AML-193 (cell line): ENCODE measurements around the gene NR2E1.

ENCODE experiments used
- DNase-seq, 2 experiments: peaks; one replicate each; lab custom pipeline; 2025; lab: John Stamatoyannopoulos, UW

The NR2E1 gene

DNA sequence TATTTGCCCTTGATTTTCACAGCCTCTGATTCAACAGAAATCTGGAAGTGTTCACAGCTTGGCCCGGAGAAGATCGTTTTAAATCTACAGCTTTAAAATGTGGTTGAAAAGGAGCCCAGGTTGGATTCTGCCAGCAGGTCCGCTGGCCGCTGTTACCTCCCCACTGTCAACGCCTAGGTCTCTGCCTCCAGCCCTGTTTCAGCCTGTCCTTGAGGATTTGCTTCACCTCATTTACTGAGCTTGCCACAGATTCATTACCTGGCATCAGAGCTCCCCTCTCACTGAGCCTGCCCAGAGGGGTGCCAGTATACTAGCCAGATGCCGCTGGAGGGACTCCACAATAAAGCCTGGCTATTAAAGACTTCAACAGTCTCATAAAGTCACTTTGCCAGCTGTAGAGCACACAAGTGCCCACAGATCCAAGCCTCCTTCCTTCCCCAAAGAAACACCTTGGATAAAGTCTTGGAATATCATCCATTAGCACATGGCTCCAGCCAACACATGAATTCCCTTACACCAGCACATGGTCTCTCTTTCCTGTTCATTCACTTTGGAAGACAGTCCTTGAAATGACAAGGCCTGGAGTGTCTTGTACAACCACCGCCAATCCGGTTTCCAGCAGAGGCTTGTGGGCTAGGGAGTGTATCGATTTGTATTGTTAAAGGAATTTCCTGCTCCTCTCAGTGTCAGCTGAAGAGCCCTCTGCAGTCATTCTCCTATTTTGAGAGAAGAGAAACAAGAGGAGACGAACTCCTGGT is 9.5 kb upstream of the NR2E1 start:
- no peak for DNase-seq

- no peak for DNase-seq
Observed at GRCh38 chr6:108156938-108157233, 8.9 kb upstream of the NR2E1 start.

DNA sequence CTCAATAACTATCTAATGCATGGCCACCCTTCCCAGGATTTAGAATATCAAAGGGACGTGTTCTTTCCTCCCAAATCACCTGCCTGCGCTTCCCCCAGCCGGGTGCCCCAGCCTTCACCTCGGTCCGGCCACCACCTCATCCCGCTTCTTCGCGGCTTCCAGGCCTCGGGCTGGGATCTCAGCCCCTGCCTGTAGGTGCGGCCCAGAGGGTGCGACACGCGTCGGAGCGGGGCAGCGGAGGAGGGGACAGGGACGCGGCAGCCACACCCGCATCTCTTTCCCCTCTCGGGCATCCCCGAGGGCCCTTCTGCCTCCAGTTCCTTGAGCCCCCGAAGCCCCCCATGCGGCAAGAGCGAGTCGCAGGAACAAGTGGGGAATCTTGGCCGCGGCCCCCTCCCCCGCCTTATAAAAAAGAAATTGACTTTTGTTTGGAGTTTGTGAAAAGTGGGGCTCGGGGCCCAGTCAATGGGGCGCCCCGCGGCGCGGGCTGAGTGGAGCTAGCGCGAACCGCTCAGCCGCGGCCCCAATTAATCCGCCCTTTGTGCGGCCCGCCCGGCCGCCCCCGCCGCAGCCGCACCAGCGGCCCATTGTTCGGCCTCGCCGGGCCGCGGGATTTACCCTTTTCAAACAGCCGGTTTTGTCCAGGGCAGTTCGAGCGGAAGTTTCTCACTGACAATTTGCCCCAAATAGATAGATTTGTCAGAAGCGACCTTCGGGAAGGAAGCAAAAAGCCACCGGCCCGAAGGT is 8.4 kb upstream of the NR2E1 start:
- no peak for DNase-seq

DNA sequence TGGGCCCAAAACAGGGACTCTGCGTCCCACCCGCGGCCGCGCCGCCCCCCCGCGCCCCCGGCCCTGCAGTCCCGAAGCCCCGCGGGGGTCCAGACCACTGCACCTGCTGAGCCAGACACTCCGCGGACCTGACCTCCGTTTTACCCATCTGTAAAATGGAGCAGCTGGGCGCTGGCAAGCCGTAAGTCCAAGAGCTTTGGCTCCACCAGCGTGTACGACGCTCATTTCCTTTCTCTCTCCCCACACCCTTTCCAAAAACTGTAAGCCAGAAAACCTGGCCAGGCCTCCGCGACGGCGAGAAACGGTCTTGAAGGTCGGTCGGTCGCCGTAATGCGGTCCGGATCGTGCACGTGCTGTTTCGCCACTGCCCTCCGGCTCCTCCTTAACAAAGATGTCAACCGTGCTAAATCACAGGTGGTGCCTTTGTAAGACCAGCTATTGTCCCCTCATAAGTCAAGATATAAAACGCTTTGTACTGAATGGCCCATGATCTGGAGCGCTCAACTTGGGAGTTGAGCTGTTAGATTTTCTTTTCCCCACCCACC is 7.8 kb upstream of the NR2E1 start:
- DNase-seq, result no peak

DNA sequence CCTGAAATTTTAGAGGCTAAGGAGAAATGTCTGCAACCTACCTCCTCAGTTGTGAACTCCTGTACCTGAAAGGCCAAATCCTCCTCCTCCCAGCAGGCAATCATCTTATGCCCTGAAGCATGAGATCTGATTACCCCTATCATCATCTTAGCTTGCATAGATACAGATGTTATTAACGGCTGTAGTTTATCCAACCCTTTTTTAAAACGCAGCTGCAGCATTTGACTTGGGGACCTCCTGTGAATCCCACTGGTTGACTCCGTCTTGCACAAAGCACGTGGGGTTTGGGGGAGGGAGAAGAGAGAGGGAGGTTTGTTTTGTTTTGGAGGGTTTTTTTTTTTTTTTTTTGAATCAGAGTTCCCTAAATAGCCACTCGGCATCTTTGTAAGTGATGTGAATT is 5.8 kb upstream of the NR2E1 start:
- no peak for DNase-seq

DNA sequence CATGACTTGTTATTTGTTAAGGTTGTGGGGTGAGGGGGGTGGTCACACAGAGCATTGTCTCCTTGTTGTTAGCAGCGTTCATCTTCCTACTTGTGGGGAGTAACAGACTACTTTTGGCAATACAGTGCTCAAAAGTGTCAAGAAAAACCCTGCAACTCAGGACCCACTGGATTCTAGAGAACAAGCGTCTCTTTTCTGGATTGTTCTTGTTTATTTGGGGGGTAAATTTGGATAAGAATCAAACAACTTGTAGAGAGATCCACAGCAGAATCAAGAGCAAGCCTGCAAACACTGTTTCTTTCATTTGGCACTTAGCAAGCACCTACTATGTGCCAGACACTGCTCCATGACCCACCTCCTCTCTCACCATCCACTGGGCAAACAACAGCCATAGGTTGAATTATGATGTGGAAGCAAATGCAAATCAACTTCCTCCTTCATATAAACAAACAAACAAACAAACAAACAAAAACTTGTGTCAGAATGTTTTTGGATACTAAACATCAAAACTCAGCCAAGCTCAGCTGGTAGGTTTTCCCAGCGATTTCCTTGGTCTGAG is 4.0 kb upstream of the NR2E1 start:
- DNase-seq, result no peak

DNA sequence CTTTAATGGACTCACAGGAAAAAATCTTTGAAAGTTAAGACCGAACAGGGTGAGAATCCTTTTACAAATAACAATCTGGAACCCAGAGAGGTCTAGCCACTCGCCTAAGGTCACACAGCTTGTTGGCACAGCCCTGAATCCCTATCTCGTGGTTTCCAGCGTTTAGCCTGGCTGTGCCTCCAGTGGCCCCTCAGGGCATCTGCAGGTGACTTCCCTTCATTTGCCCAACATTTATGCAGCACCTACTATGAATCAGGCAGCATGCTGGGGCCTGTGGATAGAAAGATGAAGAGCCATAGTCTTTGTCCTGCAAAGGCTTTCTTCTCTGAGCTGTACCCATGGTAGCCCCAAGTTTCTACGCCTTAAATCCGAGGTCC is 2.6 kb upstream of the NR2E1 start:
- no peak for DNase-seq

- no peak for DNase-seq
Observed at GRCh38 chr6:108163644-108164542, 1.9 kb upstream of the NR2E1 start.

DNA sequence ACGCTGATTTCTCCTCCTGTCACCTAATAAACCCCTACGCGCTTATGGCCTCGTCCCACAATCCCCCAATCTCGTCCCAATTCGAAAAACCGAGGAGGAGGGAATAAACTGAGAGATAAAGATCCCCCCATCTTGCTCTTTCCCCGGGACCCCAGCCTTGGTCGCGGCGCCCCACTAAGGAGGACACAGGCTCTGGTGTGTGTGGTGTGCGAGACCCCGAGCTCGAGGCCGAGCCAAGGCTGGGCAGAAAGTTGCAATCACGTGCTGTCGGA is 1.3 kb upstream of the NR2E1 start:
- no peak for DNase-seq

DNA sequence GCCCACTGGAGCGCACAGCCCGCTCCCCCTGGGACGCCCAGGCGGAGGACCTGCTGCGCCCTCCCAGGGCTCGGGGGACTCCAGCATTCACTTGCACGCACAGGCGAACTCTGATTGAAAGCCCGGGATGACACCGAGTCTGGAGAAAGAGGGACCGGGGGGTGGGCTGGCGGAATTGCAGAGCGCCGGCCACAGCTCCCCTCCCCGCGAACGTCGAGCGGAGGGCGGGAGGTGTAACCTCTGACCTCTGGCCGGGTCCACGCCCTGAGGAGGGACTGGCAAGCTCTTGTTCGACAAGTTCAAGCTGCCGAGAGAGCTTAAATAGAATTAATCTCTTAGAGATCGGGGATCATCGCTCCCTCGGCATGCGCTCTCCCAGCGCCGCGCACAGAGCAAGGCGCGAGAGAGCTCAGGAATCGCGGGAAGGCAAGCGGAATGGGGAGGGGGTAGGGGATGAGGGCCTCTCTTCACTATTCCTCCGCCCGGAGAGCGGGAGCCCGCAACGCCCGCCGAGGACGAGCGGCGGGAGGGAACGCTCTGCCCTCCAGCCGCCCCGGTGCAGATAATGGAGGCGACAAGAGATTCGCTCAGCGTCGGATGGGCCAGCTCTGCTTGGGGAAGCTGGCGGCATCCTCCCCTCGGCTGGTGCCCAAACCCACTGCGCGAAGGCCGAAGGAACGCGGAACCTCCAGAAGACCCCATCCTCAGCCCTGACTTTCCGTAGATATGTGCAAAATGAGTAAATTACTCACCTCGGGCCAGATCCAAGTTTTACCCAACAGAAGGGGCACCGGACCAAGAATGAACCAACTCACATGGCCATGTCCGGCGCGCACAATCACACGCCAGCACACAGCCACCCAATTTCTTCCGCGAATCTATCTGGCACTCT is 761 bp upstream of the NR2E1 start:
- no peak for DNase-seq

DNA sequence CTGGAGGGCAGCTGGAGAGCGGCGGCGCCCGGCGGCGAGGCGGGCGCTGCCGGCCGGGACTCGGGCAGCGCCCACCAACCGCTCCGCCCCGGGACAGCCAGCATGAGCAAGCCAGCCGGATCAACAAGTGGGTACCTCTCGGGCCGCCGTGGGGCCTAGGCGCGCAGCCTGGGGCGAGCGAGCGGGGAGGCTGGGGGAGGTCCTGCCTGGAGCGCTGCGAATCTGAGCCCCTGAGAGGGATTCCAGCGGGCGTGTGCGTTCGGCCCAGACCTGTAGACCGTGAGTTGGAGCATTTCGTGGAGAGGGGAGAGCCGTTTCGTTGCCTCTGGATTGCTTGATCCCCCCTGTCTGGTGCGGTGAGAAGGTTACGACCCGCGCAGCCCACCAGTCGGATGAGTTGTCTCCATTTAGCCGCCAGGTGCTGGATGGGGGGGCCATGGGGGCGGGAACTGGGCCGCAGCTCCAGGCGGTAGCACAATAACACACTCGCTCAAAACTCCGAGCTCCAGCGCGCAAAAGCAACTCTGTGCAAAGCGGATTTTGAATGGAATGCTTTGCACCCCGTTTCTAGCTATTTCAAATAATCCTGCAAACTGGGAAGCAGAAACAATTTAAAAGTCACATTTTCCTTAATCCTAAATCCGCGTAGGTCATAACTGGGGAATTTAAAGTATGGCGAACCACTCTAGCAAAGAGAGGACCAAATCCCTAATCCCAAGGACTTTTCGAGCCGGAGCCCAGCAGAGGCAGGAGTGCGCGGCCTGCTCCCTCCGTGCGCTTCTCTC is 1.0 kb downstream of the NR2E1 start:
- no peak for DNase-seq

GRCh38 chr6:108167449-108168089 is 1.7 kb downstream of the NR2E1 start:
- no peak for DNase-seq

DNA sequence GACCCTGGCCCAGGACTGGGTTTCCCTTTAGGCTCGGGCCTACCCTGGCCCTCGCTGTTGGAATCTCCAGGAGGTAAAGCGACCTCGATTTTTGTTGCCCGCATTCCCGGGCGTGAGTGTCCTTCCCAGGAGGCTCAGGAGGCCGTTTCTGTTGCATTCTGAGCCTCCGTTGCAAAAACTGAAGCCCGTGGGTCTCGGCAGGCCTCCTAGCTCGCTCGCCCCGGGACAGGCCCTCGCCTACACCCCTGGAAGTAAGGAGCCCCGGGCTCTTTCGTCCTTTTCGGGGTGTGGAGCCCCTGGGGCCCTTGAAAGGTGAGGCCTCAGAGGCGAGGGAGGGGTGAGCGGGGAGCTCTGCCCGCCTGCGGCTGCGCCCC is 2.3 kb downstream of the NR2E1 start:
- DNase-seq, result no peak

DNA sequence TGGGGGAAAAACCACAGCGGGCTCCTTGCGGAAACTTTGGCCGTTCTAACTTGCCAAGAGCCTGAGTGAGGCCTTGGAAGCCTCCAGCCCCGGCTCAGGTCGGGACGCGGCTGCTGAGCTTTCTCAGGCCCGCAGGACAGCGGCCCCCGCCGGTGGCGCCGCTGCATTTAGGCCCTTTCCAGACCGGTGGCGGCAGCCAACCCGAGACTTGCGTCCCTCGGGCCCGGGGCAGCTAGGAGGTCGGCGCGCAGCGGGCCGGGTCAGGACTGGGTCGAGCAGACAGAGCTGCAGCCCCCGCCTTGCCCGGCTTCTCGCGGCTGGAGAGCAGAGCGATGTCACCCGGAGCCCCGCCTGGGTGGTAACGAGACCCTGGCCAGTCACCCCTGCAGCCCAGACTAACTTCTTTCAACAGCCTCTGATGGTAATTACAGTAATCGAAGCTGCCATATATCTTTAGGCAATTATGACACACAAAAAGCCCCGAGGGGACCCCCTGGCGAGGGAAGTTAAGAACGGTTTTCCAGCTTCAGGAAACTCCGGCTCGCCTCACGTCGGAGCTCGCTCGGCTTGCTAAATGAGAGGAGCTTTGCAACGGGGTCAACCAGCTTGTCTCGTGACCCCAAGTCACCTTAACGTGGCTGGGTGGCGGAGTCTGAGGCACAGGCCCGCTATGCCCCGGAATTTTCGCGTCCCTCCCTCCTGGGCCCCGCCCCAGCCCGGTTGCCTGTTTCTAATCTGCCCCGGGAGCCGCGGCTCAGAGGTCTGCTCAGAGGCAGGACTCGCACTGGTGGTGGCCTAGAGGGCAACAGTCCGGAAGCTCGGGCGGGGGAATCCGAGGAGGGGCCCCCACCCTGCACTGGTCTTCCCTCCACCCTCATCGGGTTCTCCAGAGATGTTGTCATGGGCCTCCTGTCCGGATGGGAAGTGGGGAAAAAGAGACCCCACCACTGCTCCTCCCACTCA is 3.0 kb downstream of the NR2E1 start:
- no peak for DNase-seq

GRCh38 chr6:108169464-108170331 is 3.9 kb downstream of the NR2E1 start:
- DNase-seq, result no peak

DNA sequence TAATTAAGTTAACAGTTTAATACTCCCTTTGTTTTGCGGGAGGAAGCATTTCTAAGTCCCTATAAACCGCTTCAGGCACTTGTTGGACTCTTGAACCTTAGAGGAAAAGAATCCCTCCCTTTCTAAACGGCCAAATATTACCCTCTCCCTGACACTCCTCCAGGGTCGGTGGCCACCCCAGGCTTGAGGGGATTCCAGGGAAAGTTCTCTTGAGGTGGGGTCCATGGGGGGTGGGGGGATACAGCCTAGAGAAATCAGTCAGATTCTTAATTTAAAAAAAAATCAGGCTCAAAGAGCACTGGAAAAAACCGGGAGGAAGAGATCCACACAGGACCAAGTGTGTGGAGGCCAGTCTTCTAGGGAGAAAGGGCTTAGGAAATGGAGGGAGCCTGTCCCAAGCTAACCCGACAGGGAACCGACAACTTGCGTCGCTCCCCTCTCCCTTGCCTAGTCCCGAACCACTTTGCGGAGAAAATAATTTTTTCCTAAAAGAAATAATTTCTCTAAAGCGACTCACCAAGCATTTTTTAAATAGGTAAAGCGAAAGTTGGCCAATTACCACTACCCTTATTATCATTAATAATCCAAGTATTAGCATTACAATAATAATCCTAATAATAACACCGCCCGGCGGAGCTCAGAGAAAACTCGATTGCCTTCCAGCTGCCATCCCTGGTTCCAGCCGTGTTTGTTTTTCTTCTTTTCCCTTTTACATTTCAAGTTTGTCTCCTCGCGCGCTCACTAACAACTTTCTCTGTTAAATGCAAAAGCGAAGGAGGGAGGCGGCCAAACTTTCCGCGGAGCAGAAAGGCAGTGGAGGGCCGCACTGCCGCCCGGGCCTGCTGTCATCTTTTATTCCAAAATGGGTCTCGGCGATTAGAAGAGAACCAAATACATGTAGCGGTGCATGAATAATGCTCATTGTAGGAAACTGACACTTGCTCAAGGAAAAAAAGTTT is 4.8 kb downstream of the NR2E1 start:
- DNase-seq, result no peak
